DMS114 treated with DMSO at 0.1 percent for 48 hours (cell line): ENCODE data around the gene MAD1L1.

Source experiments
- DNase-seq: peaks from one replicate; lab custom pipeline; 2025; ENCODE audit not compliant: unreplicated experiment; lab: John Stamatoyannopoulos, UW

The MAD1L1 gene

DNA sequence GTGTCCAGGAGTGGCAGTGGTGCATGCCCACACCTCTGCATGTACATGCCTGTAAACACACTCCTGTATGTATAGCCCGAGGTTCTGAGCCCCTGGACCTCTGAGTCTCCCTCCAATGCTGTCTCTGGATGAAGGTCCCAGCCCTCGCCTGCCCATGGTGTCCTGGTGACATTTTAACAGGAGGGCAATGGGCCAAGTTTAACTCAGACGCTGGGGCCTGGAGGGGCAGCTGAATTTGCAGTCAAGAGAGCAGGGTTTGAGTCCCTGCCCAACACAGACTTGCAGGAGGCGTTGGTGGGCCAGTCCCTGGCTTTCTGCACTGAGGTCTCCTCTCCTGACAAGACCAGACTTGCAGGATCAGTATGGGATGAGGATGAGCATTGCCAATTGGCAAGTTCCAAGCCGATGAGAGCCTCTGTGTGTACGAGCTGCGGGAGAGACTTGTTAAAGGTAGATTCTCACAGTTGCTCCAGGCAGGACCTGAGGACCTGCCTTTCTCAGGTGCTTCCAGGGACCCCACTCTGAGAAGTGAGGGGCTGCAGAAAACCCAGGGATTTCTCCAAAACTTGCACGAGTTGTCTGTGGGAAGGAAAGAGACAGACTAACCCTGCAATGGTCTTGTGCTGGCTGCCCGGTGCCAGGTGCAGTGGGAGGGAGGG is 420.8 kb downstream of the MAD1L1 start:
- DNase-seq = no peak

GRCh38 chr7:1810961-1811849 is 421.5 kb downstream of the MAD1L1 start:
- DNase-seq = no peak

DNA sequence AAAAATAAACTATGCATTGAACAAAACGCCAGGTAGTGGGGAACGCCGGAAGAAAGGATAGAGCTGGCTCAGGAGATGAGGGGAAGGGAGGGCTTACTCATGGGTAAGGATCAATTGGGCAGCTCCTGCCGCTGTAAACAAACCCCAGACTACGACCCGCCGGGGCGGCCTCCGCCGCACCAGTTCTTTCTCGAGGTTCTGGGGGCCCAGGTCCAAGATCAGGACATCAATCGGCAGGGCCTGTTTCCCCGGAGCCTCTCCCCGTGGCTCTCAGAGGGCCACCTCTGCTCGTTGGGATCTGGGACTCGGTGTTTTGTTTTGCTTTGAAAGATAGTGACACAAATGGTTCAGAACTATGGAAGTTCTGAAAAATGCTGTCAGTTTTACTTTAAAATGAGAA is 422.2 kb downstream of the MAD1L1 start:
- DNase-seq = no peak

GRCh38 chr7:1809601-1810258 is 423.0 kb downstream of the MAD1L1 start:
- DNase-seq = no peak

DNA sequence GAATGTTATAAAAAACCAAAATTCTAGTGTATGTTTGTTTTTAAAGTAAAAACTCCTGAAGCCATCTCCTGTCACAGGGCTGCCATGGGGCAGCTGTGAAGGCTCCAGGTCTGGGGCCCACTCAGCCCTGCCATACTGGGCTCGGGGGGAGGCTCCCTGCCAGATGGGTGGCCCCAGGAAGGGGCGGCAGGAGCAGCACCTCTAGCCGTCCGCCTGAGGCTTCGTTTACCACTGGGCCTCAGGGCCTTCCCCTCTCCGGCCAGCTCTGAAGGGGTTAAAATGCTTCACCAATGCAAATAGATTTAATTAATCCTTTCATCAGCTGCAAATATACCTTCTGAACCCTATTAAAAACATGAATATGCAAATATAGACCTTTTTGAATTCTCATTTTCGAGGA is 423.7 kb downstream of the MAD1L1 start:
- no peak for DNase-seq

GRCh38 chr7:1807821-1808600 is 424.7 kb downstream of the MAD1L1 start:
- no peak for DNase-seq

DNA sequence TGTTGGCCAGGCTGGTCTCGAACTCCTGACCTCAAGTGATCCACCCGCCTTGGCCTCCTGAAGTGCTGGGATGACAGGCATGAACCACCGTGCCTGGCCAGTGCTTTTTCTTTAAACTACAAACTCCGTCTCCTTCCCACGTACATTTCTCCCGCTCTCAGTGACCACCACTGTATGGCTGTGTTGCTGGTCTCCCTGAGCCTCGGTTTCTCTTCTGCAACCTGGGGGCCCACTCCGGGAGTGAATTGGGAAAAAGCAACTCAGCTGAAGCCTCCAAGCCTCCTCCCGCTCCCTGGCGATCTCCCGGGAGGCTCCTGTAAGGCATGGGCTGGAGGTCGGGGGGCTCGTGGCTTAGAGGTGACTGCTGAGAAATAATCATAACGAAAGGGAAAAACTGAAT is 426.4 kb downstream of the MAD1L1 start:
- DNase-seq = no peak

- no peak for DNase-seq
Measured at GRCh38 chr7:1804310-1804709, 428.4 kb downstream of the MAD1L1 start.

DNA sequence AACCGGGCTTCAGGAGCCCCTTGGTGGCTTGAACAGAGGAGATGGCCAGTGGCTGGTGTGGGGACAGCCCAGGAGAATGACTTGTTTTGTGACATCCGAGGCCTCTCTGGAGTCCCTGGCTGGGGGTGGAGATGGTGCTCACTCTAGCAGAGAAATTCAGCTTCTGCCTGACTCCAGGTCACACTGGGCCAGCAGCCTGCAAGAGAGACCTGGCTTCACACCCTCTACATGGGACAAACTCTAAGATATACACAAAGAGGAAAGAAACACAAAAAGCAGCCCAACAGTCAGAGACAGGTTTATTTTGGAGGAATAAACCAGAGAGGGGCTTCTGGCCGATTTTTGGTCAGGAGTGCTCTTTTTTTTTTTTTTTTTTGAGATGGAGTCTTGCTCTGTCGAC is 429.8 kb downstream of the MAD1L1 start:
- DNase-seq = no peak

DNA sequence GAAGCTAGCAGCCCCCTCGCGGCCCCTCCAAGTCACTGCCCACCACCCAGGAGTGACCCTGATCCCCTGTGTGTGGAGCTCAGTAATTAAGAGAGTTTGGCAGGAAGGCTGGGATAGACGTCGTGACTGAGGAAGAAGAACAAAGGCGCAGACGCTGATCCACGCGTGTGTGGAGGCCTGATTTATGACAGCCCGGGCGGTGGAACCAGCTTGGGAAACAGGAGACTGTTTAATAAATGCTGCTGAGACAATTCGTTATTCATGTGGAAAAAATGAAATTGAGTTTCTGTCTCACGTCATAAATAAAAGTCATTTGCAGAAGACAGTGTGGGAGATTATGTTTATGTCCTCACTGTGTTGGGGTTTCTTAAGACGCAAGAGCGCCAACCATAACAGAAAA is 431.8 kb downstream of the MAD1L1 start:
- no peak for DNase-seq

GRCh38 chr7:1798191-1798590 is 434.6 kb downstream of the MAD1L1 start:
- no peak for DNase-seq

- no peak for DNase-seq
Measured at GRCh38 chr7:1794888-1795542, 437.7 kb downstream of the MAD1L1 start.

- no peak for DNase-seq
Measured at GRCh38 chr7:1787681-1788235, 445.0 kb downstream of the MAD1L1 start.

DNA sequence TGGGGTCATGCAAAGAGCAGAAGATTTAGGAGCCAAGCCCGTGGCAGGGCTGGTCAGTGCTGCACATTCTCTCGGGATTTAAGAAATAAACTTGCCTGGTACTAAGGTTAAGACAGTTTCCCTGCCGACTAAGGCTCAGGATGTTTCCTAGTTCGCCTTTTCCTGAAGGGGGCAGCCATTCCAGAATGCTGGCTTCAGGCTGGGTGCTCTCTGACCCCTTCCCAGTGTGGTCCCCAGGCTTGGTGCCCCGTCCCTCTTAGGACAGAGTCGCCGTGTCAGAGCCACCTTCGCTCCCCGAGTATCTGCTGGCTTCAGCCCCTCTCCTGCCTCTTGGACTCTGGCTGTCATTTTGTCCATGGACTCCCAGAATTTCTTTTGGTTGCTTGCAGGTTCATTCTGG is 445.5 kb downstream of the MAD1L1 start:
- DNase-seq = no peak

DNA sequence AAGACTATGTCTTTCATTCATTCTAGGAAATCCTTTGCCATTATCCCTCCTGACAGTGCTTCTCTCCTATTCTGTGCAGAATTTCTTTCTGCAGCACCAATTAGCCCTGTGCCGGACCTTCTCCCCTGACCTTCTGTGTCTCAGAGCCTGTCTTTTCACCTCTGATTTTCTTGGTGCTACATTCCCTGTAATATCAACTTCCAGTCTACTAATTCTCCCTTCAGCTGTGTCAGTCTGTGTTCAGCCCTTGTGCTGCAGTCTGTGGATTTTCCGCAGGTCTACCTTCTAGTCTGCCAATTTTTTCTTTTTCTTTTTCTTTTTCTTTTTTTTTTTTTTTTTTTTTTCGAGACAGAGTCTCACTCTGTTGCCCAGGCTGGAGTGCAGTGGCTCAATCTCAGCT is 446.9 kb downstream of the MAD1L1 start:
- no peak for DNase-seq

DNA sequence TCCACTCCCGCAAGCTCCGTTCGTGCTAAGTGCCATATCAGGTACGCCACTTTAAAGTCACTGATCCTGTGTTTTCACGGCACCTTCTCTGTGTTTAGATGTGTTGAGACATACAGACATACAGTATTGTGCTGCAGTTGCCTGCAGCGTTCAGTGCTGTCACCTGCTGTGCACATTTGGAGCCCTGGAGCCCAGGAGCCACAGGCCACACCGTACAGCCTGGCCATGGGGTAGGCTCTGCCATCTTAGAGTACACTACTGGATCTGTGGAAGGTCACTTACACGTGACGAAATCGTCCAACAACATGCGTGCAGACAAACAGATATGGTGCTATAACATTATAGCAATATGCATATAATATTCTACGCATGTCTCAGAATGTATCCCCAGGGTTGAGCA is 451.4 kb downstream of the MAD1L1 start:
- DNase-seq = no peak

- DNase-seq = no peak
Measured at GRCh38 chr7:1779445-1779844, 453.3 kb downstream of the MAD1L1 start.

DNA sequence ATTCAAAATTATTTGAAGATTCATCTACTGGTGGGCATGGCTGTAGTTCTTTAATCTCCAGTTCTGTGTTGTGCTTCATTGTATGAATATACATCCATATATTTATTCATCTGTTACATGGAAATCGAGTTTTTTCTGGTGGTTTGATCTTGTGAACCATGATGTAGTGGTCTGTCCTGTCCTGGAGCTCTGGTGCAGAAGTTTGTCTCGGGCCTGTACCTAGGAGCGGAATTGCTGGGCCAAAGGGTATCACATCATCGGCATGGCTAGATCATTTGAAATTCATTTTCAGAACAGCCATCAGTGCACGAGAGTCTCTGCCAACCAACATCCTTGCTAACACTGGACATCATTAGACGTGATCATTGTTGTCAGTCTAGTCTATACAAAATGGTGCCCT is 455.6 kb downstream of the MAD1L1 start:
- no peak for DNase-seq

DNA sequence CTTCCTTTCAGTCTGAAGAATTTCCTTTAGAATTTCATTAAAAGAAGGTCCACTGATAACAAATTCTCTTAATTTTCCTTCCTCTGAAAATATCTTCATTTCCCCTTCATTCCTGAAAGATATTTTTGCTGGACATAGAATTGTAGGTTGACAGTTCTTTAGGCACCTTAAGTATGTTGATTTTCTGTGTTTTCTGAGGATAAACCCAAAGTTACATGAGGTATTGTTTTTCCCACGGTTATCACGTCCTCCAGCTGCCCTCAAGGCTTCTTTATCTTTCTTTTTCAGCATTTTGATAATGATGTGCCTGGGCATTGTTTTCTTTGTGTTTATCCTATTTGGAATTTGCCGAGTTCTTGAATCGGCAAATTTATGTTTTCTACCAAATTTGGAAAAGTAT is 457.4 kb downstream of the MAD1L1 start:
- DNase-seq = no peak

DNA sequence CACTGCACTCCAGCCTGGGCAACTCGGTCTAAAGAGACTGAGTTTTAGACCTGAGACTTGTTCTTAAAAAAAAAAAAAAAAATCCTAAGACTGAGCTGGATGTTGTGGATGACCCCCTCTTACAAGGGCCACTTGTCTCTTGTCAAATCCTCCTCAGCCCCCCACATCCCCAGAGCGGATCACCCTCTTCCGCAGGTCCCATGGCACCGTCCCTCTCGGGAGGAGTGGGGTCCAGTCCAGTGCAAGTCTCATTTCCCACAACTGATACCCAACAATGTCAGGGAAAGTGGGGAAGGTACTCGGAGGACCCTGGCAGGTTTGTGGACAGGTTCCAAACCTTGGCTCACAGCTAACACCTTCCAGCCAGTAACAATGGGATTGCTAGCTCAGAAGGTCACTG is 462.4 kb downstream of the MAD1L1 start:
- no peak for DNase-seq
